Neural cell (in vitro differentiated cells): ENCODE measurements around the gene C17orf58. TPM values are rescaled to one million over a fixed set of nuclear protein-coding genes. Genes with fewer than 3 reads are reported as not detected.

Source experiments
- H2AFZ ChIP-seq: fragments of 200-600, 300-800 bp; sonication (generic), shearing (Covaris generic); 2 replicates; pipeline ENCODE4 v1.6.0; 2014; ENCODE audit warnings: low read depth, mild to moderate bottlenecking, antibody characterized with exemption, low read length, moderate library complexity
- H3F3A ChIP-seq: fragments of 200-600 bp; shearing (Covaris generic); 2 replicates; pipeline ENCODE4 v1.6.1; 2016; ENCODE audit warnings: mild to moderate bottlenecking, moderate library complexity, mixed read lengths, antibody characterized with exemption, low read length; ENCODE audit not compliant: insufficient read depth, poor library complexity, severe bottlenecking
- H3K27ac ChIP-seq: fragments of 200-600, 300-800 bp; sonication (generic), shearing (Covaris generic); 2 replicates; pipeline ENCODE4 v1.5.1; 2014; ENCODE audit warnings: mild to moderate bottlenecking, low read length, moderate library complexity
- H3K27me3 ChIP-seq: fragments of 300-800, 200-600 bp; sonication (generic), shearing (Covaris generic); 2 replicates; pipeline ENCODE4 v1.6.0; 2014; ENCODE audit warnings: mild to moderate bottlenecking, low read depth, low read length, moderate library complexity; ENCODE audit not compliant: insufficient read depth
- H3K36me3 ChIP-seq: fragments of 300-800, 200-600 bp; sonication (generic), shearing (Covaris generic); 2 replicates; pipeline ENCODE4 v1.5.1; 2014; ENCODE audit warnings: mild to moderate bottlenecking, antibody characterized with exemption, low read length, moderate library complexity; ENCODE audit not compliant: insufficient read depth
- H3K4me2 ChIP-seq: fragments of 300-800, 200-600 bp; sonication (generic), shearing (Covaris generic); 2 replicates; pipeline ENCODE4 v1.6.0; 2014; ENCODE audit warnings: mild to moderate bottlenecking, low read length
- H3K4me3 ChIP-seq: fragments of 300-800, 200-600 bp; sonication (generic), shearing (Covaris generic); 2 replicates; pipeline ENCODE4 v1.5.1; 2014; ENCODE audit warnings: mild to moderate bottlenecking, low read length, moderate library complexity
- H3K79me2 ChIP-seq: fragments of 200-600 bp; shearing (Covaris generic); replicated peaks from 2 replicates; pipeline ENCODE4 v1.6.0; 2014; ENCODE audit warnings: mild to moderate bottlenecking, low read length, moderate library complexity; ENCODE audit not compliant: insufficient read depth
- H3K9ac ChIP-seq: fragments of 300-800, 200-600 bp; sonication (generic), shearing (Covaris generic); 2 replicates; pipeline ENCODE4 v1.6.1; 2016; ENCODE audit warnings: mild to moderate bottlenecking, low read length, mixed read lengths
- H3K9me2 ChIP-seq: fragments of 200-600 bp; shearing (Covaris generic); 2 replicates; pipeline ENCODE4 v1.6.1; 2016; ENCODE audit warnings: mild to moderate bottlenecking, low read length, mixed read lengths; ENCODE audit not compliant: insufficient read depth
- H3K9me3 ChIP-seq: fragments of 200-600, 300-800 bp; sonication (generic), shearing (Covaris generic); 2 replicates; pipeline ENCODE4 v1.6.1; 2016; ENCODE audit warnings: mild to moderate bottlenecking, mixed run types, low read length, moderate library complexity, mixed read lengths
- H4K20me1 ChIP-seq: fragments of 200-600 bp; shearing (Covaris generic); 2 replicates; pipeline ENCODE4 v1.6.1; 2016; ENCODE audit warnings: mild to moderate bottlenecking, mixed run types; ENCODE audit not compliant: insufficient read depth
- CTCF ChIP-seq: fragments of 450-650 bp; IDR thresholded peaks from 2 replicates; pipeline ENCODE4 v1.5.1; 2014; ENCODE audit warnings: antibody characterized with exemption, mild to moderate bottlenecking, moderate library complexity; ENCODE audit not compliant: poor library complexity, severe bottlenecking
- EP300 ChIP-seq: fragments of 450-650 bp; conservative IDR thresholded peaks from 2 replicates; pipeline ENCODE4 v1.6.1; 2014; ENCODE audit warnings: antibody characterized with exemption, mild to moderate bottlenecking, moderate library complexity; ENCODE audit not compliant: poor library complexity, severe bottlenecking
- EZH2 ChIP-seq: fragments of 200-600, 300-800 bp; shearing (Covaris generic), sonication (generic); IDR thresholded peaks from 2 replicates; pipeline ENCODE4 v1.6.1; 2014; ENCODE audit warnings: antibody characterized with exemption, low read length, borderline replicate concordance, mild to moderate bottlenecking; ENCODE audit not compliant: insufficient read depth, poor library complexity, severe bottlenecking
- MXI1 ChIP-seq: fragments of 450-650 bp; conservative IDR thresholded peaks from 2 replicates; pipeline ENCODE4 v1.6.1; 2014; ENCODE audit warnings: antibody characterized with exemption, mild to moderate bottlenecking; ENCODE audit not compliant: poor library complexity, severe bottlenecking
- POLR2AphosphoS5 ChIP-seq: IDR thresholded peaks from 2 replicates; pipeline ENCODE4 v1.6.1; 2012
- RAD21 ChIP-seq: fragments of 450-650 bp; conservative IDR thresholded peaks from 2 replicates; pipeline ENCODE4 v1.6.1; 2014; ENCODE audit warnings: antibody characterized with exemption, mild to moderate bottlenecking, moderate library complexity
- REST ChIP-seq: IDR thresholded peaks from 2 replicates; pipeline ENCODE4 v1.6.1; 2012; ENCODE audit warnings: borderline replicate concordance
- SMC3 ChIP-seq: fragments of 450-650 bp; conservative IDR thresholded peaks from 2 replicates; pipeline ENCODE4 v1.6.1; 2014; ENCODE audit warnings: antibody characterized with exemption, mild to moderate bottlenecking, moderate library complexity; ENCODE audit not compliant: poor library complexity
- TAF1 ChIP-seq: IDR thresholded peaks from 2 replicates; pipeline ENCODE4 v1.6.1; 2012; ENCODE audit warnings: low read depth
- polyA plus RNA-seq: library from polyadenylated mRNA; depleted of rRNA; stranded (reverse); fragments of >200 nt; gene quantifications from 2 replicates; pipeline ENCODE4 v1.2.3, GENCODE V29; 2014

The C17orf58 gene
- polyA plus RNA-seq, 1 donor from 2014 or later = 54.5 TPM

- H3F3A ChIP-seq = peaks cover 5% of the 10 kb centered on the region
- peaks cover 22% of the 10 kb centered on the region for H3K27me3 ChIP-seq
- H3K9ac ChIP-seq = no peak overlapping the region
- H3K9me3 ChIP-seq = no peaks in the 10 kb centered on the region
- H4K20me1 ChIP-seq = no peaks in the 10 kb centered on the region
- no peaks in the 10 kb centered on the region for H3K79me2 ChIP-seq
- H3K27ac ChIP-seq = no peak overlapping the region
- H2AFZ ChIP-seq = no peak overlapping the region
- no peaks in the 10 kb centered on the region for H3K36me3 ChIP-seq
- no peaks in the 10 kb centered on the region for H3K9me2 ChIP-seq
- no peak overlapping the region for H3K4me3 ChIP-seq
- TF ChIP-seq TAF1 (no peak), RAD21 (no peak)
- no peak overlapping the region for H3K4me2 ChIP-seq
Observed at GRCh38 chr17:67998466-67998865, 2.2 kb upstream of the C17orf58 start.

GRCh38 chr17:67995570-67996263, 552 bp downstream of the C17orf58 start:
- H4K20me1 ChIP-seq = no peaks in the 10 kb centered on the region
- H3K9me2 ChIP-seq = no peaks in the 10 kb centered on the region
- no peak overlapping the region for H2AFZ ChIP-seq
- peaks cover 5% of the 10 kb centered on the region for H3F3A ChIP-seq
- H3K4me2 ChIP-seq = peak overlapping the region; percentile 41
- H3K9ac ChIP-seq = no peak overlapping the region
- H3K27ac ChIP-seq = no peak overlapping the region
- peaks cover 22% of the 10 kb centered on the region for H3K27me3 ChIP-seq
- peak overlapping the region; percentile 61 for H3K4me3 ChIP-seq
- H3K9me3 ChIP-seq = no peaks in the 10 kb centered on the region
- no peaks in the 10 kb centered on the region for H3K36me3 ChIP-seq
- H3K79me2 ChIP-seq = no peaks in the 10 kb centered on the region
- TF ChIP-seq CTCF (no peak), TAF1 (no peak), EZH2 (no peak), REST (no peak), EP300 (no peak), MXI1 (no peak), RAD21 (no peak), SMC3 (no peak), POLR2AphosphoS5 (no peak)
